IPS DF 6.9 (cell line): Measurements from ENCODE around the gene SPOP.

Experiments used
- DNase-seq: peaks from one replicate; pipeline ENCODE4 v3.0.0-alpha.2; 2013; ENCODE audit warnings: low read depth, low spot score
- H3K27ac ChIP-seq: one replicate; pipeline ENCODE4 v1.5.1; 2013; ENCODE audit warnings: low read length, control low read depth
- H3K27me3 ChIP-seq: 2 replicates; pipeline ENCODE4 v1.6.1; 2013; ENCODE audit warnings: mild to moderate bottlenecking, low read length; ENCODE audit not compliant: control insufficient read depth, insufficient read depth
- H3K36me3 ChIP-seq: 2 replicates; pipeline ENCODE4 v1.6.1; 2013; ENCODE audit warnings: low read length; ENCODE audit not compliant: control insufficient read depth, insufficient read depth
- H3K4me1 ChIP-seq: 2 replicates; pipeline ENCODE4 v1.6.1; 2013; ENCODE audit warnings: low read length; ENCODE audit not compliant: control insufficient read depth, insufficient read depth
- H3K4me3 ChIP-seq: 2 replicates; pipeline ENCODE4 v1.5.1; 2013; ENCODE audit warnings: mild to moderate bottlenecking, low read length
- H3K9me3 ChIP-seq: 2 replicates; pipeline ENCODE4 v1.6.1; 2013; ENCODE audit warnings: low read length, inconsistent platforms; ENCODE audit not compliant: control insufficient read depth, insufficient read depth
- WGBS: extraction: QIAGEN DNeasy Blood & Tissue Kit; methylation state at CpG from one replicate; pipeline ENCODE4 v1.1.7; 2013; ENCODE audit warnings: mixed read lengths, missing lambda C conversion rate; ENCODE audit not compliant: insufficient read length, insufficient coverage; 5-methylcytosine and 5-hydroxymethylcytosine counted together

SPOP gene

GRCh38 chr17:49616086-49616485, 61.8 kb downstream of the SPOP start:
- Histone ChIP-seq H3K27me3 (no peaks in the 10 kb centered on the region; the same call in 1 of the 2 replicates), H3K9me3 (no peaks in the 10 kb centered on the region), H3K4me3 (no peak overlapping the region), H3K36me3 (peaks cover 5% of the 10 kb centered on the region; the same call in 1 of the 2 replicates), H3K27ac (no peak overlapping the region), H3K4me1 (no peaks in the 10 kb centered on the region)
- WGBS = no CpG with 5 or more reads among the region's 3 CpGs
- no peak for DNase-seq

GRCh38 chr17:49613182-49613800, 64.6 kb downstream of the SPOP start:
- Histone ChIP-seq H3K27me3 (no peaks in the 10 kb centered on the region; the same call in 1 of the 2 replicates), H3K9me3 (no peaks in the 10 kb centered on the region), H3K4me1 (no peaks in the 10 kb centered on the region), H3K4me3 (no peak overlapping the region), H3K36me3 (peaks cover 4% of the 10 kb centered on the region; the same call in 1 of the 2 replicates), H3K27ac (no peak overlapping the region)
- no CpG with 5 or more reads among the region's 1 CpG for WGBS
- DNase-seq = no peak

- peaks cover 4% of the 10 kb centered on the region; the same call in 1 of the 2 replicates for H3K36me3 ChIP-seq
- no peaks in the 10 kb centered on the region; the same call in 1 of the 2 replicates for H3K27me3 ChIP-seq
- H3K27ac ChIP-seq = no peak overlapping the region
- WGBS = no CpG with 5 or more reads among the region's 1 CpG
- no peak overlapping the region for H3K4me3 ChIP-seq
- DNase-seq = no peak
- H3K4me1 ChIP-seq = no peaks in the 10 kb centered on the region
- H3K9me3 ChIP-seq = no peaks in the 10 kb centered on the region
Observed at GRCh38 chr17:49612726-49613125, 65.2 kb downstream of the SPOP start.

GRCh38 chr17:49610883-49611584, 66.9 kb downstream of the SPOP start:
- Histone ChIP-seq H3K4me1 (no peaks in the 10 kb centered on the region), H3K27ac (no peak overlapping the region), H3K4me3 (no peak overlapping the region), H3K27me3 (no peaks in the 10 kb centered on the region; the same call in 1 of the 2 replicates), H3K36me3 (peaks cover 4% of the 10 kb centered on the region; the same call in 1 of the 2 replicates), H3K9me3 (no peaks in the 10 kb centered on the region)
- WGBS = no CpG with 5 or more reads among the region's 5 CpGs
- no peak for DNase-seq

GRCh38 chr17:49604314-49604869, 73.5 kb downstream of the SPOP start:
- H3K36me3 ChIP-seq = peaks cover 9% of the 10 kb centered on the region; the same call in 1 of the 2 replicates
- WGBS = no CpG with 5 or more reads among the region's 7 CpGs
- no peak overlapping the region for H3K4me3 ChIP-seq
- DNase-seq = no peak
- no peaks in the 10 kb centered on the region for H3K27me3 ChIP-seq
- no peak overlapping the region for H3K27ac ChIP-seq
- no peaks in the 10 kb centered on the region for H3K9me3 ChIP-seq
- H3K4me1 ChIP-seq = no peaks in the 10 kb centered on the region

GRCh38 chr17:49603720-49604119, 74.2 kb downstream of the SPOP start:
- Histone ChIP-seq H3K9me3 (no peaks in the 10 kb centered on the region), H3K36me3 (peaks cover 9% of the 10 kb centered on the region; the same call in 1 of the 2 replicates), H3K27ac (no peak overlapping the region), H3K4me3 (no peak overlapping the region), H3K4me1 (no peaks in the 10 kb centered on the region), H3K27me3 (no peaks in the 10 kb centered on the region)
- no CpG with 5 or more reads among the region's 2 CpGs for WGBS
- no peak for DNase-seq

- no peaks in the 10 kb centered on the region for H3K27me3 ChIP-seq
- H3K27ac ChIP-seq = no peak overlapping the region
- WGBS = no CpG with 5 or more reads among the region's 3 CpGs
- no peaks in the 10 kb centered on the region for H3K9me3 ChIP-seq
- H3K4me1 ChIP-seq = no peaks in the 10 kb centered on the region
- no peak for DNase-seq
- H3K36me3 ChIP-seq = peaks cover 9% of the 10 kb centered on the region; the same call in 1 of the 2 replicates
- no peak overlapping the region for H3K4me3 ChIP-seq
Observed at GRCh38 chr17:49603238-49603637, 74.7 kb downstream of the SPOP start.

- no peaks in the 10 kb centered on the region for H3K27me3 ChIP-seq
- H3K27ac ChIP-seq = no peak overlapping the region
- H3K9me3 ChIP-seq = no peaks in the 10 kb centered on the region
- H3K4me1 ChIP-seq = no peaks in the 10 kb centered on the region
- peaks cover 9% of the 10 kb centered on the region; the same call in 1 of the 2 replicates for H3K36me3 ChIP-seq
- H3K4me3 ChIP-seq = no peak overlapping the region
- DNase-seq = no peak
Observed at GRCh38 chr17:49602783-49603182, 75.1 kb downstream of the SPOP start.

GRCh38 chr17:49600949-49601348, 76.9 kb downstream of the SPOP start:
- no peak overlapping the region for H3K4me3 ChIP-seq
- H3K27me3 ChIP-seq = no peaks in the 10 kb centered on the region
- peaks cover 9% of the 10 kb centered on the region; the same call in 1 of the 2 replicates for H3K36me3 ChIP-seq
- no peaks in the 10 kb centered on the region for H3K4me1 ChIP-seq
- DNase-seq = no peak
- H3K9me3 ChIP-seq = no peaks in the 10 kb centered on the region
- H3K27ac ChIP-seq = no peak overlapping the region

- peaks cover 9% of the 10 kb centered on the region; the same call in 1 of the 2 replicates for H3K36me3 ChIP-seq
- no peak overlapping the region for H3K27ac ChIP-seq
- H3K4me1 ChIP-seq = no peaks in the 10 kb centered on the region
- WGBS = no CpG with 5 or more reads among the region's 3 CpGs
- no peak for DNase-seq
- no peak overlapping the region for H3K4me3 ChIP-seq
- no peaks in the 10 kb centered on the region for H3K27me3 ChIP-seq
- H3K9me3 ChIP-seq = no peaks in the 10 kb centered on the region
Observed at GRCh38 chr17:49598918-49599317, 79.0 kb downstream of the SPOP start.
